ENCODE data around the gene OBSL1. TPM values are rescaled to one million over a fixed set of nuclear protein-coding genes. Genes with fewer than 3 reads are reported as not detected.

OBSL1 gene
- total and polyA plus RNA-seq, 12 donors, result 108 to 310 (median 171) TPM

- peaks cover 0 to 28% (median 0%) of the 10 kb centered on the region in 7 donors for H3K27me3 ChIP-seq
Measured at GRCh38 chr2:219566640-219567039, 4.7 kb downstream of the OBSL1 start.

GRCh38 chr2:219565130-219566080, 5.9 kb downstream of the OBSL1 start:
- H3K9me3 ChIP-seq, result no peaks in the 10 kb centered on the region
- TF ChIP-seq, protein P1, sequence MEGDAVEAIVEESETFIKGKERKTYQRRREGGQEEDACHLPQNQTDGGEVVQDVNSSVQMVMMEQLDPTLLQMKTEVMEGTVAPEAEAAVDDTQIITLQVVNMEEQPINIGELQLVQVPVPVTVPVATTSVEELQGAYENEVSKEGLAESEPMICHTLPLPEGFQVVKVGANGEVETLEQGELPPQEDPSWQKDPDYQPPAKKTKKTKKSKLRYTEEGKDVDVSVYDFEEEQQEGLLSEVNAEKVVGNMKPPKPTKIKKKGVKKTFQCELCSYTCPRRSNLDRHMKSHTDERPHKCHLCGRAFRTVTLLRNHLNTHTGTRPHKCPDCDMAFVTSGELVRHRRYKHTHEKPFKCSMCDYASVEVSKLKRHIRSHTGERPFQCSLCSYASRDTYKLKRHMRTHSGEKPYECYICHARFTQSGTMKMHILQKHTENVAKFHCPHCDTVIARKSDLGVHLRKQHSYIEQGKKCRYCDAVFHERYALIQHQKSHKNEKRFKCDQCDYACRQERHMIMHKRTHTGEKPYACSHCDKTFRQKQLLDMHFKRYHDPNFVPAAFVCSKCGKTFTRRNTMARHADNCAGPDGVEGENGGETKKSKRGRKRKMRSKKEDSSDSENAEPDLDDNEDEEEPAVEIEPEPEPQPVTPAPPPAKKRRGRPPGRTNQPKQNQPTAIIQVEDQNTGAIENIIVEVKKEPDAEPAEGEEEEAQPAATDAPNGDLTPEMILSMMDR (IDR thresholded peaks at IDR 0.05), result no peak
- WGBS, 2 donors, result 64 to 73% methylated on average over 21 of the region's 21 CpGs
- peaks cover 0 to 17% (median 0%) of the 10 kb centered on the region in 7 donors for H3K27me3 ChIP-seq
- H3K4me3 ChIP-seq, result no peak overlapping the region
- intact Hi-C loops (cut with DNase I), result loop anchor here in 2 of 10 donors (5.0 to 10.0 kb wide), 2 partner anchors 62 to 69 kb away; partner anchors contain the start of gene SLC4A3 (in 1 of the 2)
- no peak overlapping the region for H3K27ac ChIP-seq
- peaks cover 2 to 42% (median 11%) of the 10 kb centered on the region in 9 donors for H3K4me1 ChIP-seq
- DNase-seq, result no peak
- peaks cover 0 to 74% (median 12%) of the 10 kb centered on the region in 9 donors for H3K36me3 ChIP-seq
- ATAC-seq, result no peak

More at GRCh38 chr2:219566640-219567039, 4.7 kb downstream of the OBSL1 start:
- H3K4me3 ChIP-seq, result no peak overlapping the region
- no peak for ATAC-seq
- H3K4me1 ChIP-seq, result peaks cover 2 to 33% (median 13%) of the 10 kb centered on the region in 9 donors
- DNase-seq, result no peak
- TF ChIP-seq, protein P1 (IDR thresholded peaks at IDR 0.05), result no peak
- intact Hi-C loops (cut with DNase I), result loop anchor here in 2 of 10 donors (5.0 to 10.0 kb wide), 2 partner anchors 61 to 68 kb away; partner anchors contain the start of gene SLC4A3 (in 1 of the 2)
- H3K36me3 ChIP-seq, result peaks cover 0 to 73% (median 12%) of the 10 kb centered on the region in 9 donors
- no peaks in the 10 kb centered on the region for H3K9me3 ChIP-seq
- 86 to 89% methylated on average over 11 of the region's 11 CpGs for WGBS, 2 donors
- no peak overlapping the region for H3K27ac ChIP-seq

DNA sequence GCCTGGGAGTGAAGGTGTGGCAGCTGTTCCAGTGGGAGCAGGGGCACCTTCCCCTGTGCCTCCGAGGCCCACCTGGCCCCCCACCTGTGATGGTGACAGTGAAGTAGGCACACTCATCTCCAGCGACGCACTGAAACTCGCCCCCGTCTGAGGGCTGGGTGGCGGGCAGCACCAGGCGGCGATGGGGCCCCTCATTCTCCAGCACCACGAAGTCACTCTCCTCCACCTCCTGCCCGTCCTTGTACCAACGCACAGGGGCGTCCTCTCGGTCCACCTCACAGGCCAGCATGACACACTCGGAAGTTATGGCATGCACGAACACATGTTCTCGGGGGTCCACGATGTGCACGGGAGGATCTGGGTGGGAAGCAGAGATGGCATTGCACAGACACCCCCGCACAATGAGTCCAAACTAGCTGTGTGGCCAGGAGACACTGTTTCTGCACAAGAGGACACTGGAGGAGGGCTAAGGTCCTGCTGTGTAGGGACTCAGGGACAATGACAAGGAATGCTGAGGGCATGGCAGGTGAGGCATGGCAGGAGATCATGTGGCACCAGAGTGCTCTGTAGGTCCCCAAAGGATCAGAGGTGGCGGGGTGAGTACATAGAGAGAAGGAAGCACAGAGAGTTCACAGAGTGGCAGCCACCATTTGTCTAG, 7.9 kb downstream of the OBSL1 start:
- DNase-seq, result no peak
- Histone ChIP-seq H3K4me3 (no peak overlapping the region), H3K36me3 (peaks cover 0 to 70% (median 12%) of the 10 kb centered on the region in 9 donors), H3K27me3 (no peaks in the 10 kb centered on the region), H3K27ac (no peak overlapping the region), H3K4me1 (peaks cover 0 to 28% (median 3%) of the 10 kb centered on the region in 9 donors), H3K9me3 (no peaks in the 10 kb centered on the region)
- ATAC-seq, result no peak
- WGBS, 2 donors, result 93 to 94% methylated on average over 20 of the region's 20 CpGs
- intact Hi-C loops (cut with DNase I), result loop anchor here in 1 of 10 donors (10.0 kb wide), 1 partner anchor 71 kb away; no protein-coding TSS in a partner anchor
- TF ChIP-seq, protein P1 (IDR thresholded peaks at IDR 0.05), result no peak
